Vagina (tissue), 2 donors: ENCODE results near the gene ARPC4. TPM values are rescaled to one million over a fixed set of nuclear protein-coding genes. Genes with fewer than 3 reads are reported as not detected.

Experiments
- DNase-seq, 2 donors: peaks; one replicate each; pipeline ENCODE4 v3.0.0-alpha.2; 2017; ENCODE audit errors: extremely low spot score in 2 of 2
- H3K27ac ChIP-seq: fragments of 200-600 bp; sonication (generic); one replicate; pipeline ENCODE4 v1.5.1; 2019
- H3K27me3 ChIP-seq: fragments of 200-600 bp; sonication (generic); one replicate; pipeline ENCODE4 v1.5.1; 2019
- H3K36me3 ChIP-seq, 2 donors: fragments of 200-600 bp; sonication (generic); one replicate each; pipeline ENCODE4 v1.5.1; 2017 to 2019
- H3K4me1 ChIP-seq: fragments of 200-600 bp; sonication (generic); one replicate; pipeline ENCODE4 v1.5.1; 2019
- H3K4me3 ChIP-seq, 2 donors: fragments of 200-600 bp; sonication (generic); 1 replicate in 1 of 2; 2 replicates in 1 of 2; pipeline ENCODE4 v1.5.1; 2016 to 2019
- H3K9me3 ChIP-seq: fragments of 200-600 bp; sonication (generic); one replicate; pipeline ENCODE4 v1.5.1; 2019
- CTCF ChIP-seq, 3 experiments: fragments of 450-650 bp in 2 of 3; fragments of 200-600 bp in 1 of 3; sonication (generic) in 1 of 3; IDR thresholded peaks; one replicate each; pipeline ENCODE4 v1.5.1; 2017 to 2019; ENCODE audit warnings: antibody characterized with exemption in 3 of 3, mild to moderate bottlenecking in 2 of 3, moderate library complexity in 2 of 3
- POLR2A ChIP-seq, 2 donors: fragments of 450-650 bp; IDR thresholded peaks; one replicate each; pipeline ENCODE4 v1.6.1; 2017; ENCODE audit warnings: antibody characterized with exemption in 2 of 2, mild to moderate bottlenecking in 2 of 2, moderate library complexity in 2 of 2
- POLR2AphosphoS5 ChIP-seq, 2 donors: sonication (generic); formaldehyde crosslinking; IDR thresholded peaks; one replicate each; pipeline ENCODE4 v1.9.0; 2017; ENCODE audit warnings: antibody characterized with exemption in 2 of 2, mild to moderate bottlenecking in 2 of 2, low read depth in 1 of 2; ENCODE audit not compliant: insufficient read depth in 1 of 2
- intact Hi-C: fragments of 100-400 bp; cut with DNase I; formaldehyde crosslinking; loops from one replicate; pipeline ENCODE4 v1.15.1; 2023
- total RNA-seq: library from RNA; depleted of rRNA; stranded (reverse); fragments of >200 nt; gene quantifications from one replicate; pipeline ENCODE4 v1.2.3, GENCODE V29; 2016

ARPC4 gene
- total RNA-seq, 1 donor from 2014 or later, result 124 TPM

- H3K27me3 ChIP-seq, result no peaks in the 10 kb centered on the region
- intact Hi-C loops, result no loop called here
- no peak for DNase-seq
- H3K36me3 ChIP-seq, result peaks cover 0 to 2% of the 10 kb centered on the region in 2 donors
- H3K27ac ChIP-seq, result no peak overlapping the region
- H3K9me3 ChIP-seq, result no peaks in the 10 kb centered on the region
- no peak overlapping the region for H3K4me3 ChIP-seq
- no peak for TF ChIP-seq POLR2A (IDR thresholded peaks at IDR 0.05)
- TF ChIP-seq POLR2AphosphoS5 (IDR thresholded peaks at IDR 0.05; ENCODE audit: insufficient read depth in 1 of 2, low read depth in 1 of 2), result no peak
- TF ChIP-seq CTCF (IDR thresholded peaks at IDR 0.05), result no peak
- H3K4me1 ChIP-seq, result no peaks in the 10 kb centered on the region
Observed at GRCh38 chr3:9777694-9778021, 15.2 kb upstream of the ARPC4 start.

GRCh38 chr3:9778143-9779074, 14.5 kb upstream of the ARPC4 start:
- DNase-seq, result no peak
- TF ChIP-seq CTCF (IDR thresholded peaks at IDR 0.05), result no peak
- no peak for TF ChIP-seq POLR2AphosphoS5 (IDR thresholded peaks at IDR 0.05; ENCODE audit: insufficient read depth in 1 of 2, low read depth in 1 of 2)
- no peak for TF ChIP-seq POLR2A (IDR thresholded peaks at IDR 0.05)
- intact Hi-C loops, result no loop called here
- H3K27me3 ChIP-seq, result no peaks in the 10 kb centered on the region
- no peaks in the 10 kb centered on the region for H3K4me1 ChIP-seq
- H3K4me3 ChIP-seq, result no peak overlapping the region
- peaks cover 2 to 3% of the 10 kb centered on the region in 2 donors for H3K36me3 ChIP-seq
- H3K27ac ChIP-seq, result no peak overlapping the region
- H3K9me3 ChIP-seq, result no peaks in the 10 kb centered on the region

GRCh38 chr3:9779075-9779593, 13.7 kb upstream of the ARPC4 start:
- Histone ChIP-seq H3K36me3 (peaks cover 2 to 11% of the 10 kb centered on the region in 2 donors), H3K27ac (no peak overlapping the region)

GRCh38 chr3:9779721-9780457, 13.0 kb upstream of the ARPC4 start:
- intact Hi-C loops, result no loop called here
- Histone ChIP-seq H3K36me3 (peaks cover 2 to 15% of the 10 kb centered on the region in 2 donors), H3K9me3 (no peaks in the 10 kb centered on the region), H3K4me1 (no peaks in the 10 kb centered on the region), H3K4me3 (no peak overlapping the region), H3K27ac (no peak overlapping the region), H3K27me3 (no peaks in the 10 kb centered on the region)
- no peak for TF ChIP-seq POLR2A (IDR thresholded peaks at IDR 0.05)
- no peak for TF ChIP-seq CTCF (IDR thresholded peaks at IDR 0.05)
- no peak for TF ChIP-seq POLR2AphosphoS5 (IDR thresholded peaks at IDR 0.05; ENCODE audit: insufficient read depth in 1 of 2, low read depth in 1 of 2)
- DNase-seq, result no peak

More at GRCh38 chr3:9779075-9779593, 13.7 kb upstream of the ARPC4 start:
- intact Hi-C loops, result no loop called here
- Histone ChIP-seq H3K4me3 (no peak overlapping the region), H3K4me1 (no peaks in the 10 kb centered on the region), H3K9me3 (no peaks in the 10 kb centered on the region), H3K27me3 (no peaks in the 10 kb centered on the region)
- DNase-seq, result no peak
- no peak for TF ChIP-seq CTCF (IDR thresholded peaks at IDR 0.05)
- no peak for TF ChIP-seq POLR2AphosphoS5 (IDR thresholded peaks at IDR 0.05; ENCODE audit: insufficient read depth in 1 of 2, low read depth in 1 of 2)
- TF ChIP-seq POLR2A (IDR thresholded peaks at IDR 0.05), result no peak
